Measurements from ENCODE around the gene CDC42.

Gene CDC42

GRCh38 chr1:22111115-22111514 lies 58.6 kb downstream of the CDC42 start:
- DNase-seq (ENCODE audit: extremely low spot score) = no peak
- TF ChIP-seq CTCF (IDR thresholded peaks at IDR 0.05; ENCODE audit: control extremely low read depth, extremely low read depth, low read depth, missing control alignments) = no peak
- CTCF ChIA-PET = interaction anchor here (1.3 to 2.3 kb wide), 4 partner anchors 12 to 305 kb away, joined by 3 to 6 read pairs (median 5); no protein-coding TSS in a partner anchor
- POLR2A ChIA-PET = no interaction called here

- DNase-seq (ENCODE audit: extremely low spot score) = no peak
- ChIA-PET CTCF (interaction anchor here (1.0 to 2.3 kb wide), 4 partner anchors 11 to 305 kb away, joined by 3 to 6 read pairs (median 3); no protein-coding TSS in a partner anchor), POLR2A (no interaction called here)
- no peak for TF ChIP-seq CTCF (IDR thresholded peaks at IDR 0.05; ENCODE audit: control extremely low read depth, extremely low read depth, low read depth, missing control alignments)
Measured at GRCh38 chr1:22111620-22112019, 59.1 kb downstream of the CDC42 start.

GRCh38 chr1:22112554-22112953 lies 60.0 kb downstream of the CDC42 start:
- ChIA-PET POLR2A (no interaction called here), CTCF (interaction anchor here (1.0 to 2.3 kb wide), 3 partner anchors 10 to 84 kb away, joined by 3 to 6 read pairs (median 3); no protein-coding TSS in a partner anchor)
- TF ChIP-seq CTCF (IDR thresholded peaks at IDR 0.05; ENCODE audit: control extremely low read depth, extremely low read depth, low read depth, missing control alignments) = no peak
- no peak for DNase-seq (ENCODE audit: extremely low spot score)

- CTCF ChIA-PET = interaction anchor here (1.2 to 2.8 kb wide), 3 partner anchors 9 to 305 kb away, joined by 3 to 19 read pairs (median 4); no protein-coding TSS in a partner anchor
- no peak for TF ChIP-seq CTCF (IDR thresholded peaks at IDR 0.05; ENCODE audit: control extremely low read depth, extremely low read depth, low read depth, missing control alignments)
- no peak for DNase-seq (ENCODE audit: extremely low spot score)
- POLR2A ChIA-PET = no interaction called here
Measured at GRCh38 chr1:22114083-22115012, 61.8 kb downstream of the CDC42 start.

- DNase-seq (ENCODE audit: extremely low spot score) = no peak
- ChIA-PET CTCF (interaction anchor here (1.2 to 2.8 kb wide), 3 partner anchors 9 to 304 kb away, joined by 3 to 19 read pairs (median 4); no protein-coding TSS in a partner anchor), POLR2A (no interaction called here)
Measured at GRCh38 chr1:22115286-22115685, 62.8 kb downstream of the CDC42 start.

More at GRCh38 chr1:22115286-22115685, 62.8 kb downstream of the CDC42 start:
- no peak for TF ChIP-seq CTCF (IDR thresholded peaks at IDR 0.05; ENCODE audit: control extremely low read depth, extremely low read depth, low read depth, missing control alignments)
